Globus pallidus (tissue), 1 donor: ENCODE data around the gene ARHGAP10.
"Not testable (repeated sequence)": the region's sequence is repeated elsewhere in the genome, so short reads cannot be mapped to it uniquely, and the experiment has no call there.

ENCODE experiments used
- DNase-seq: peaks from one replicate; pipeline ENCODE4 v3.0.0-alpha.2; 2015; ENCODE audit warnings: low spot score

The ARHGAP10 gene

GRCh38 chr4:147794787-147795413 is 63.0 kb downstream of the ARHGAP10 start:
- DNase-seq, result no peak

- not testable (repeated sequence) for DNase-seq
These were observed 67.2 kb downstream of the ARHGAP10 start for GRCh38 chr4:147799057-147799456.

- DNase-seq, result no peak
These were observed 68.2 kb downstream of the ARHGAP10 start for GRCh38 chr4:147799986-147800555.

GRCh38 chr4:147801820-147802219 is 69.9 kb downstream of the ARHGAP10 start:
- no peak for DNase-seq

GRCh38 chr4:147802346-147802745 is 70.5 kb downstream of the ARHGAP10 start:
- DNase-seq, result no peak

GRCh38 chr4:147805946-147806345 is 74.1 kb downstream of the ARHGAP10 start:
- DNase-seq, result no peak

- DNase-seq, result no peak
These were observed 76.6 kb downstream of the ARHGAP10 start for GRCh38 chr4:147808447-147808846.

- DNase-seq, result no peak
These were observed 77.3 kb downstream of the ARHGAP10 start for GRCh38 chr4:147809211-147809610.

GRCh38 chr4:147811878-147812277 is 80.0 kb downstream of the ARHGAP10 start:
- no peak for DNase-seq

- no peak for DNase-seq
These were observed 81.4 kb downstream of the ARHGAP10 start for GRCh38 chr4:147813109-147813773.

- DNase-seq, result no peak
These were observed 82.1 kb downstream of the ARHGAP10 start for GRCh38 chr4:147813973-147814372.

GRCh38 chr4:147814376-147814775 is 82.5 kb downstream of the ARHGAP10 start:
- no peak for DNase-seq

GRCh38 chr4:147815741-147816140 is 83.9 kb downstream of the ARHGAP10 start:
- DNase-seq, result no peak

GRCh38 chr4:147816382-147817254 is 84.7 kb downstream of the ARHGAP10 start:
- no peak for DNase-seq

GRCh38 chr4:147820975-147821374 is 89.1 kb downstream of the ARHGAP10 start:
- no peak for DNase-seq

GRCh38 chr4:147821555-147821954 is 89.7 kb downstream of the ARHGAP10 start:
- no peak for DNase-seq

- no peak for DNase-seq
These were observed 90.2 kb downstream of the ARHGAP10 start for GRCh38 chr4:147822128-147822527.

GRCh38 chr4:147823130-147823529 is 91.2 kb downstream of the ARHGAP10 start:
- DNase-seq, result no peak

GRCh38 chr4:147824316-147824715 is 92.4 kb downstream of the ARHGAP10 start:
- no peak for DNase-seq

GRCh38 chr4:147824884-147825283 is 93.0 kb downstream of the ARHGAP10 start:
- DNase-seq, result no peak

GRCh38 chr4:147825451-147826287 is 93.8 kb downstream of the ARHGAP10 start:
- DNase-seq, result no peak

GRCh38 chr4:147826288-147826646 is 94.4 kb downstream of the ARHGAP10 start:
- no peak for DNase-seq
